GM19240 (cell line): Measurements from ENCODE around the gene ADCY9.
"Not testable (repeated sequence)": the region's sequence is repeated elsewhere in the genome, so short reads cannot be mapped to it uniquely, and the experiment has no call there.

ENCODE experiments used
- DNase-seq: peaks from one replicate; pipeline ENCODE4 v3.0.0; 2011; ENCODE audit warnings: low spot score; ENCODE audit not compliant: insufficient read length

Gene ADCY9

GRCh38 chr16:4094127-4094773, 22.0 kb downstream of the ADCY9 start:
- DNase-seq, result no peak

GRCh38 chr16:4093495-4094126, 22.6 kb downstream of the ADCY9 start:
- no peak for DNase-seq

- no peak for DNase-seq
Observed at GRCh38 chr16:4092547-4093265, 23.5 kb downstream of the ADCY9 start.

GRCh38 chr16:4091240-4092012, 24.8 kb downstream of the ADCY9 start:
- DNase-seq, result no peak

GRCh38 chr16:4090351-4090851, 25.8 kb downstream of the ADCY9 start:
- DNase-seq, result no peak

GRCh38 chr16:4089811-4090301, 26.4 kb downstream of the ADCY9 start:
- DNase-seq, result no peak

- DNase-seq, result no peak
Observed at GRCh38 chr16:4089251-4089810, 26.9 kb downstream of the ADCY9 start.

GRCh38 chr16:4087990-4088577, 28.2 kb downstream of the ADCY9 start:
- DNase-seq, result no peak

- DNase-seq, result no peak
Observed at GRCh38 chr16:4087099-4087885, 28.9 kb downstream of the ADCY9 start.

GRCh38 chr16:4086153-4086552, 30.1 kb downstream of the ADCY9 start:
- no peak for DNase-seq

- DNase-seq, result no peak
Observed at GRCh38 chr16:4085405-4085970, 30.8 kb downstream of the ADCY9 start.

GRCh38 chr16:4083347-4083870, 32.8 kb downstream of the ADCY9 start:
- DNase-seq, result no peak

GRCh38 chr16:4082474-4083044, 33.7 kb downstream of the ADCY9 start:
- no peak for DNase-seq

GRCh38 chr16:4081521-4082021, 34.7 kb downstream of the ADCY9 start:
- DNase-seq, result no peak

- no peak for DNase-seq
Observed at GRCh38 chr16:4081047-4081446, 35.2 kb downstream of the ADCY9 start.

GRCh38 chr16:4077174-4077649, 39.0 kb downstream of the ADCY9 start:
- DNase-seq, result no peak

- DNase-seq, result no peak
Observed at GRCh38 chr16:4075534-4075933, 40.7 kb downstream of the ADCY9 start.

- not testable (repeated sequence) for DNase-seq
Observed at GRCh38 chr16:4073150-4073549, 43.1 kb downstream of the ADCY9 start.
